ENCODE results near the gene QRFPR.
"Not testable (repeated sequence)": the region's sequence is repeated elsewhere in the genome, so short reads cannot be mapped to it uniquely, and the experiment has no call there.

The QRFPR gene

GRCh38 chr4:121321466-121321865 lies 59.4 kb downstream of the QRFPR start:
- H2AFZ ChIP-seq (ENCODE audit: low read depth, low read length, severe bottlenecking): no peak overlapping the region
- no peaks in the 10 kb centered on the region for H3K36me3 ChIP-seq (ENCODE audit: low read length)

GRCh38 chr4:121316091-121316490 lies 64.7 kb downstream of the QRFPR start:
- Histone ChIP-seq H3K9me3 (ENCODE audit: insufficient read depth, low read length) (no peaks in the 10 kb centered on the region), H3K27ac (ENCODE audit: low read depth, low read length) (no peak overlapping the region), H4K20me1 (ENCODE audit: low read depth, low read length) (no peaks in the 10 kb centered on the region), H3K9me2 (replicated peaks; ENCODE audit: insufficient read depth, low read length) (no peaks in the 10 kb centered on the region), H3K4me2 (ENCODE audit: low read depth, low read length, poor library complexity, severe bottlenecking) (no peak overlapping the region), H3K36me3 (ENCODE audit: low read length) (no peaks in the 10 kb centered on the region), H3F3A (ENCODE audit: insufficient read depth) (no peaks in the 10 kb centered on the region), H3K9ac (ENCODE audit: low read length) (no peak overlapping the region), H3K79me2 (ENCODE audit: insufficient read depth, low read length) (no peaks in the 10 kb centered on the region), H2AFZ (ENCODE audit: low read depth, low read length, severe bottlenecking) (no peak overlapping the region), H3K27me3 (ENCODE audit: low read length) (no peaks in the 10 kb centered on the region), H3K4me3 (ENCODE audit: insufficient read depth, low read length, poor library complexity, severe bottlenecking) (no peak overlapping the region)
- TF ChIP-seq EZH2phosphoT487 (conservative IDR thresholded peaks at IDR 0.05; ENCODE audit: low read length): no peak
- no peak for TF ChIP-seq CTCF (IDR thresholded peaks at IDR 0.05; ENCODE audit: insufficient read depth, low read length, poor library complexity, severe bottlenecking)

More at GRCh38 chr4:121321466-121321865, 59.4 kb downstream of the QRFPR start:
- Histone ChIP-seq H3K79me2 (ENCODE audit: insufficient read depth, low read length) (no peaks in the 10 kb centered on the region), H4K20me1 (ENCODE audit: low read depth, low read length) (no peaks in the 10 kb centered on the region), H3K9me2 (replicated peaks; ENCODE audit: insufficient read depth, low read length) (no peaks in the 10 kb centered on the region), H3F3A (ENCODE audit: insufficient read depth) (no peaks in the 10 kb centered on the region), H3K9ac (ENCODE audit: low read length) (no peak overlapping the region), H3K27ac (ENCODE audit: low read depth, low read length) (no peak overlapping the region), H3K4me2 (ENCODE audit: low read depth, low read length, poor library complexity, severe bottlenecking) (no peak overlapping the region), H3K9me3 (ENCODE audit: insufficient read depth, low read length) (no peaks in the 10 kb centered on the region), H3K4me3 (ENCODE audit: insufficient read depth, low read length, poor library complexity, severe bottlenecking) (no peak overlapping the region), H3K27me3 (ENCODE audit: low read length) (no peaks in the 10 kb centered on the region)
- no peak for TF ChIP-seq EZH2phosphoT487 (conservative IDR thresholded peaks at IDR 0.05; ENCODE audit: low read length)

- not testable (repeated sequence) for H3K27me3 ChIP-seq (ENCODE audit: low read length); H3F3A ChIP-seq (ENCODE audit: insufficient read depth); H3K9me3 ChIP-seq (ENCODE audit: insufficient read depth, low read length); H3K4me2 ChIP-seq (ENCODE audit: low read depth, low read length, poor library complexity, severe bottlenecking); H3K27ac ChIP-seq (ENCODE audit: low read depth, low read length); H3K9me2 ChIP-seq (replicated peaks; ENCODE audit: insufficient read depth, low read length); H3K79me2 ChIP-seq (ENCODE audit: insufficient read depth, low read length); H3K36me3 ChIP-seq (ENCODE audit: low read length); H3K9ac ChIP-seq (ENCODE audit: low read length); H3K4me3 ChIP-seq (ENCODE audit: insufficient read depth, low read length, poor library complexity, severe bottlenecking); H4K20me1 ChIP-seq (ENCODE audit: low read depth, low read length); H2AFZ ChIP-seq (ENCODE audit: low read depth, low read length, severe bottlenecking)
Observed at GRCh38 chr4:121313430-121313829, 67.4 kb downstream of the QRFPR start.

- no peak overlapping the region for H3K9ac ChIP-seq (ENCODE audit: low read length)
- no peaks in the 10 kb centered on the region for H3K27me3 ChIP-seq (ENCODE audit: low read length)
- H3K4me2 ChIP-seq (ENCODE audit: low read depth, low read length, poor library complexity, severe bottlenecking): no peak overlapping the region
- no peaks in the 10 kb centered on the region for H3K9me3 ChIP-seq (ENCODE audit: insufficient read depth, low read length)
- no peaks in the 10 kb centered on the region for H3K36me3 ChIP-seq (ENCODE audit: low read length)
- TF ChIP-seq EZH2phosphoT487 (conservative IDR thresholded peaks at IDR 0.05; ENCODE audit: low read length) (no peak), CTCF (IDR thresholded peaks at IDR 0.05; ENCODE audit: insufficient read depth, low read length, poor library complexity, severe bottlenecking) (no peak)
- no peaks in the 10 kb centered on the region for H3K9me2 ChIP-seq (replicated peaks; ENCODE audit: insufficient read depth, low read length)
- H2AFZ ChIP-seq (ENCODE audit: low read depth, low read length, severe bottlenecking): no peak overlapping the region
- no peak overlapping the region for H3K27ac ChIP-seq (ENCODE audit: low read depth, low read length)
- H3F3A ChIP-seq (ENCODE audit: insufficient read depth): no peaks in the 10 kb centered on the region
- no peaks in the 10 kb centered on the region for H4K20me1 ChIP-seq (ENCODE audit: low read depth, low read length)
- no peaks in the 10 kb centered on the region for H3K79me2 ChIP-seq (ENCODE audit: insufficient read depth, low read length)
- H3K4me3 ChIP-seq (ENCODE audit: insufficient read depth, low read length, poor library complexity, severe bottlenecking): no peak overlapping the region
Observed at GRCh38 chr4:121308828-121309227, 72.0 kb downstream of the QRFPR start.

Measured in SU-DHL-6 (cell line).